Frontal cortex (tissue), 4 donors: ENCODE results near the gene TMEM185B. TPM values are rescaled to one million over a fixed set of nuclear protein-coding genes. Genes with fewer than 3 reads are reported as not detected.

Source experiments
- DNase-seq, 2 donors: peaks; one replicate each; pipeline ENCODE4 v3.0.0; 2012; ENCODE audit warnings: low spot score in 2 of 2
- FAIRE-seq: peaks from 2 replicates; lab custom pipeline; 2012; peaks lifted over from hg19 to GRCh38; lab: Jason Lieb, UNC
- total RNA-seq: library from RNA; depleted of rRNA; stranded (reverse); fragments of >200 nt; gene quantifications from one replicate; pipeline ENCODE4 v1.2.3, GENCODE V29; 2014
- donor health status: control.
- donor health status: control.
- donor health status: control.

The TMEM185B gene
- total RNA-seq, 1 donor from 2014 or later = 15.1 TPM

DNA sequence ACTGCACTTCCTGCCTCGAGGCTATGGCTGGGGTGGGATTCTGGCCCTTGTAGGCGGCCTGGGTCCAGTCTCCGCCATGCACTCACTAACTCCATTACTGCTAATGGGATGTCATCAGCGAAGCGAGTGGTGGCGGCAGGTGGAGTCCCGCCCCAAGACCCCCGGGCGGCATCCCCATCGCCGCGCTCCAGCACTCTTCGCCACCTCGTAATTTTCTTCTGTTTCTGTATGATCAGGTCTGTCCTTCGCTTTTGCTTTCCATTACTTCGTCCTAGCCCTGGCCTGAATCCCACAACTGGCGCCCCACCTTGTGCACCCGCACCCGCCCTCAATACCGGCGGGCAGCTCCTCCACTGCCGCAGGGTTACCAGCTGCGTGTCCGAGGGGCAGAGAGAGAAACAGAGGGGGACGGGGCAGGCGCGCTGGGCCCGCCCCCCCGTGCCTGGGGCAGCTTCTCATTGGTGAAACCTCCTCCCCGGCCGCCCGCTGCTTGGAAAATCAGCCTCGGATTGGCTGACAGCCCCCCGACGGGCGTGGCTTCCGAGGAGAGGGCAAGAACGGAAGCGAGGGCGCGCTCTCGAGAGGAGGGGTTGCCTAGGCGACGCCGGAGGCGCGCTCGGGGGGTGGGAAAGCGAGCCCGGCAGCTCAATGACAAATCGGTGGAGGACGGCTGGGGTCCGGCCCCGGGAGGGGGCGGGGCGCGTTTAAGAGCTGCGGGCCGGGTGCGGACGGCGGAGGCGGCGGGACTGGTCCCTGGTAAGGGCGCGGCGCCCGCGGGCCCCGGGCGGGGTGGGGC, 29.2 kb upstream of the TMEM185B start, which contains the start of gene RALB:
TSS of gene RALB (plus strand) at position 628 of the 796 bp plus-strand sequence. CDS start 25,813 bp downstream, outside the sequence.
- DNase-seq = peak; percentile 99
- FAIRE-seq = no peak

DNA sequence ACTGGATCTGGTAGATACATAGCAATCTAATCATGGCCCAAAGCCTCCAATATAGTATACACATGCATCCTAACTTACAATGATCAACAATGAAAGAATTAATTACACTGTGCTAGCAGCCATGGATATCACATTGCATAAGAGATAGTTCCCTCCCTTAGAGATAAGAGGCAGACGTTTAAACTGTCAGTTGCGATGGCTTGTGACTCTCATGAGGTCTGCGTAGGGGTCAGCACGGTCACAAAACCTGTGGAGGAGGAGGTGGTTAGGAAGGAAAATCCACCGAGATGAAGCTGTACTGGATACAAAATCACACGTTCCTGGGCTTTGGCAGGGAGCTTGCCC, 28.7 kb upstream of the TMEM185B start:
- no peak for DNase-seq
- no peak for FAIRE-seq

DNA sequence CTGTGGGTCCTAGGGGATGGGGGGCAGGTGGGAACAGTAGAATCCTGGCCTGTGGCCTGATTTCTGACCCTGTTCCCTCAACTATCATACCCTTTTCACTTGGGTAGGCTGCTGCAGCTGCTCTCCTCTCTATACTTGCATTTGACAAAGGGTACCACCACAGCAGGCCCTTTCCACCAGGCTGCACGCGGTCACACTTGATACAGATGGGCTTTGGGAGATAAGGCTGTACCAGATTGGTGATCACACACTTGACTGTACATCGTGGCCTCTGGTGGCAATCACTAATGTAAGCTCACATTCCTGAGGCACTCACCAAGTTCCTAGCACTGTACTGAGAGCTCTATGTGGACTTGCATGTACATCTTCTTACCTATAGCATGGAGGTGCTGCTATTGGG, 27.9 kb upstream of the TMEM185B start:
- FAIRE-seq (no peak), DNase-seq (no peak)

DNA sequence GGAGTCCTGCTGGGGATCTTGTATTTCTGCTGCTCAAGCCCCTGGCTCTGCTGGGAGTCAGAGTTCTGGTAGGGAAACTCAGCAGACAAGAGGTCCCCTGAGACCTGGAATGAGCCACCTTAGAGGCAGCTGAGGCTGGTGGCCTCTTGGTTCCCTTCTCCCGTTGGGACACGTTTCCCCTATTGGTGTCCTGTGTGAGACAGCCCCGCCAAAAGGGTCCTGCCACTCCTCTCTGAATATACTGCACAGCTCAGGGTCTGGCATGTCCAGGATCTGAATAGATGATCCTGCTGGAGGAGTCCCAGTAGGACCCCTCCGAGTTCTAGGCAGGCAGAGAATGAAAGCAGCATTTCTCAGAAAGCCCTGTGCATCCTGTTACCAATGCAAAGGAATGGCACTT, 27.4 kb upstream of the TMEM185B start:
- FAIRE-seq = no peak
- DNase-seq = no peak

DNA sequence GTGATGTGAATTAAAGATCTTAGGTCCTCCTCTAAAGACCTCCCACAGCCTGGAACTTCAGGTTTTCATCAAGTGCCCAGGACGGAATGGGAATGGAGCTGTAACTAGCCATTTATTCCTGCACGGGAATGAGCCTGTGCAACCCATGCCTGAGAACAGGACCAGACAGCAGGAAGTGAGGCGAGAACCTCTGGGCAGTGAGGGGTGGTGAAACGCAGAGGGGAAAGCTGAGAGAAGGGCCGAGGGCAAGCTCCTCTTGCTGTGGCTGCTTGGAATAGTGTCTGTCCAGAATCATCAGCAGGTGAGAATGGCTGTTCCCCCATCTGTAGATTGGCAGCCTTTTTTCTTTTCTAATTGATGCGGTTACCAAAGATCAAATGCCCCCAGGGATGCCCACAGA, 24.7 kb upstream of the TMEM185B start:
- FAIRE-seq = no peak

DNA sequence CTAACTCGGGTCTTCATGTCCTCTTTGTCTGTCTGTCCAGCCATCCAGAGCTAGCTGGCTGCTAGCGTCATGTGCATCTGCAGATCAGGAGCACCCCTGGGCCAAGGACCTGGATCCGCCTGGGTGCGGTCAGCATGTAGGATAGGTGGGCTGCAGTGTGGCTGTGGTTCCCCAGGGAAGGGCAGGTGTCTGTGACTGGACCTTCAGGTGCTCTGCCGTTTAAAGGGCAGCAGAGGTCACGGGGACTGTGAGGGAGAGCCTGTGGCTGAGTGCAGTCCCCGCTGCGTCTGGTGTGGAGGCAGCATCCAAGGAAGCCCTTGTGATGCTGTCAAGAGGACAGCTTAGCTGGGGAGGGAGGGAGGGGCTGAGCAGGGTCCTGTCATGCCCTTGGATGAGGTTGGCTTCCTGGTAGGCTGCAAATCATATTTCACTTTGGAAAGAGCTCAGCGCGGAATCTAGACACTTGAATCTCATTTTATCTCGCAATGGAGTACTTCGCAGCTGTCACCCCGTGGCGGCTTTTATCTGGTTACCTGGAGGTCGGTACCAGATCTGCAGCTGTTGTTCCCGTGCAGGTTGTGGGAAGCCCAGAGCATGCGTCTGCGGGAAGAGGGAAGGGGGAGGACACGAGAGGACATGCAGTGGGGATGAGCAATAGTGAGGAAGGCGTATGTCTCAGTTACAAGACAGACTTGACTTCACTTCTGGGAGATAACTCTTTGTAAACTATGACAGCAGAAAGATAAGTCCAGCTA, 23.5 kb upstream of the TMEM185B start:
- no peak for DNase-seq
- FAIRE-seq = no peak

More for the DNA sequence above, 24.7 kb upstream of the TMEM185B start:
- DNase-seq = no peak

DNA sequence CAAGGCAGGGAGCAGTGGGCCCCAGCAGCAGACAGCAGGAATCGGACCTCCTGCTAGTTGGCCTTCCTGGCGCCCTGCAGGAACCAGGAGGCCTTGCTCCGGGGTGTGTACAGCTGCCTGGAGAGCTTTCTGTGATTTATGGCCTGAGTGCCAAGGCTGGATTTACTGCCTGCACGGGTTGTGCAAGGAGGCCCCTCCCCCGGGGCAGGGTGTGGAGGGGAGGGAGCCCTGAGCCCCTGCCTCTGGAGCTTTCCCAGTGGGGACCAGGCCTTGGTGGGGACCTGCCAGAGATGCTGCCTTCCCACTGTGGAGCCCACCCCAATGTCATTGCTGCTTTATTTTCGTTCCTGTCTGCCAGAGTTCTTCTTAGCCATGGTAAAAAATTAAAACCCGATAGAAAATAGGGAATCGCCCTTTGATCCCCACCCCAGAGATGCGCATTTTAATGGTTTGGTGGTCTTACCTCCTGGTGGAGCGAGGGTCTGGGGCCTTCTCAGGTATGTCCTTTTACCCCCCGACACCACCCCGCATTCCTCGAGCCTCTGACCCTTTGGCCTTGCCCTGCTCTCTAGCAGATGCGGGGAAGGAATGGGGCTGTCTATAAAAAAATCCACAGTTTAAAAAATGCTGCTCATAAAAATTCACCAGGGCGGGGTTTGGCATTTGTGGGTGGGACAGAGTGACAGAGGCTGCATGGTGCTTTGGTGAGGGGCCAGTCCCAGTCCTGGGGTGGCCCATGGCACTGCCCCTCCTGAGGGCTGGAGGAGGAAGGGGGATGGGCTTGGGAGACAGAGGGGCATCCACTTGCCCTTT, 22.5 kb upstream of the TMEM185B start:
- DNase-seq = no peak
- FAIRE-seq = no peak

DNA sequence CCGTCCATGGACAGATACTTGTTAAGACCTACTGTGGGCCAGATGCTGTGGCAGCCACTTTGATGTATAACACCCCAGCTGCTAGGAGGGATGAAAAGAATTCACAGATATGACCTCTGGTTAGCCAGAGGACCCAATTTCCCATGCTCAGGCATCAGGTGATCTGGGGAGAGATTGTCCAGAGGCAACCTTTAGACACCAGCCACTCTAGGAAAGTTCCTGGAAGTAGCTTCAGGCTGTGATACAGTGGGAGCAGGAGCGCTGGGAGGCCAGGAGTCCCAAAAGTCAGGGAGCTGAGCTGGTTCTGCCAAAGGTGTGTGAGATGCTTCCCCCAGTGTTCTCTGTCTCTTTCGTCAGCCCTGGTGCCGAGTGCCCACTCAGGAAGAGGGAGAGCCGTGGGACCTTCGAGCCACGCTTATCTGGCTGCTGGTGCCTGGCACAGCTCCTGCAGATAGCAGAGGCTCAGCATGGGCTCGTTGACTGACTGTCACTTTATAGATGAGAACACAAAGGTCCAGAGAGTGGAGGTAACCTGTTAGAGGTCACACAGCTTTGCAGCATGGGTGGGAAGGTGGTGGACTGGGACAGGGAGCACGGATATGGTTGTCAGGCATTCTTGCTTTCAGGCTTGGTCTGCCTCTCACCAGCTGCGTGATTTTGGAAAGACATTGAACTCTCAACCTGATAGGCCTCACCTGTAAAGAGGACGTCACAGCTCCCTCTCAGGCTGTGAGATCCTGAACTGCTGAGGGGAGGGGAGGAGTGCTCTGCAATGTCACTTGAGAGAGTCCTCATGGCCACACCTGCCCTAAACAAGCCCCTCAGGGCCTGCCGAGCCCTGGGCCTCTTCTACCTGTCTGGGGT, 21.7 kb upstream of the TMEM185B start:
- DNase-seq = no peak
- no peak for FAIRE-seq

DNA sequence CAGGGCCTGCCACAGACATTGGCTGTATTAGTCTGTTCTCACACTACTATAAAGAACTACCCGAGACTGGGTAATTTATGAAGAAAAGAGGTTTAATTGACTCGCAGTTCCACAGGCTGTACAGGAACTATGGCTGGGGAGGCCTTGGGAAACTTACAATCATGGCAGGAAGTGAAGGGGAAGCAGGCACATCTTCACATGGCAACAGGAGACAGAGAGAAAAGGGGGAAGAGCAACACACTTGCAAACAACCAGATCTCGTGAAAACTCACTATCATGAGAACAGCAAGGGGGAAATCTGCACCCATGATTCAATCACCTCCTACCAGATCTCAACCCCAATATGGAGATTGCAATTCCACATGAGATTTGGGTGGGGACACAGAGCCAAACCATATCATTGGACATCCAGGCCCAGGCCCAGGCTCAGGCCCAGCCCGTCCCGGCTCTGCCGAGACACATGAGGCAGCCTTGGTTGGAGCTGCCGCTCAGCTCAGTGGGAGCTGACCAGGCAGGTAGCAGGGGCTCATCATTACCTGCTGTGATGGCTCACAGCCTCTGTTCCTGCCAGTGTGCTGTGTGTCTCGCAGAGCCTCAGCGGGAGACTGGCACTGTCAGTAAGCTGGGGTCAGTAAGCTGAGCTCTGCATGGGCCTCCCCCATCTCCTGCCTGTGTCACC, 20.8 kb upstream of the TMEM185B start:
- FAIRE-seq = no peak
- DNase-seq = no peak

DNA sequence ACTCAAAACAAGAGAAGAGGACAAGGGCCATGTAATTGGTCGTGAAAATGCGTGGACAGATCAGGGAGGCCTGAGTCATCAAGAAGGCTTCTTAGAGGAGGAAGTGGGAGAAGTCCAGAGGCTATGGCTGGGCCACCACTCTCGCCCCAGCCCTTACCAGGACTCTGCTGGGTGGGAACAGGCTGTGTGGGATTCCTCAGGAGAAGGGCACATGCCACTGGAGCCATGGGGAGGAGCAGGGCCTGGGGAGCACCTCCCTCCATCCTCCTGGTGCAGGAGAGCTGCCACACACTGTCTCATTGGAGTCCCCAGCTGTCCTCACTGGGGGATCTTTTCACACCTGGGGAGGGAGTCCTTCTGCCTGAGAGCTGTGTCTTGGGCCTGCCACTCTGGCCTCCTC, 20.0 kb upstream of the TMEM185B start:
- DNase-seq (no peak), FAIRE-seq (no peak)

DNA sequence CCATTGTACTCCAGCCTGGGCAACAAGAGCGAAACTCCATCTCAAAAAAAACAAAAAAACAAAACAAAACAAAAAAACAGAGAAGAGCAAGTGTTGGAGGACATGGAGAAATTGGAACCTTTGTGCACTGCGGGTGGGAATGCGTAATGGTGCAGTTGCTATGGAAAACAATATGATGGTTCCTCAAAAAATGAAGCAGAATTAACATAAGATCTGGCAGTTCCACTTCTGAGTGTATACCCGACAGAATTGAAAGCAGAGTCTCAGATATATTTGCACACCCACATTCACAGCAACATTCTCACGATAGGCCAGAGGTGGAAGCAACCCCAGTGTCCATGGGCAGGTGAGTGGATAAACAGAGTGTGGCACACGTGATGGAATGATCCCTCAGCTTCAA, 18.5 kb upstream of the TMEM185B start:
- no peak for DNase-seq
- no peak for FAIRE-seq

DNA sequence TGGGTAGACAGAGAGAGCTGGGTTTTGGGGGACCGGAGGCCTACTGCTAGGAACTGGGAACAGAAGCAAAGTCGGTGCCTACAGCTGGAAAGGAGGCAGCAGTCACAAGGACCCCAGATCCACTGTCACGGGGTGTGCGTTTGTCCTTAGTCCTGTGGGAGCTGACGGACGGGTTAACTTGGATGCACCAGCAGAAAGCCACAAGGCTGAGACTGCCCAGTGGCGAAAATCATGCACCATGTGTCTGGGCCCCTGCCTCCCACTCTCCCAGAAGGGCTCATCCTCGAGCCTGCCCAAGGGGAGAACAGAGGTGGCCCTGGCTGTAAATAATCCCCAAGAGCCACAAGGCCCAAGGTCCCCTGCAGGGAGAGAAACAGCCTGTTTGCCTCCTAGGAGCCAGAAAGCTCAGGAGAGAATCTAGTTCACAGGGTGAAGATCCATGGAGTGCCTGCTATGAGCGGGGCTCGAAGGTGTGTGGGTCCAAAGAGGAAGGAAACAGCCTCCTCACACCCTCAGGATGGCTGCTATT, 17.8 kb upstream of the TMEM185B start:
- no peak for FAIRE-seq

DNA sequence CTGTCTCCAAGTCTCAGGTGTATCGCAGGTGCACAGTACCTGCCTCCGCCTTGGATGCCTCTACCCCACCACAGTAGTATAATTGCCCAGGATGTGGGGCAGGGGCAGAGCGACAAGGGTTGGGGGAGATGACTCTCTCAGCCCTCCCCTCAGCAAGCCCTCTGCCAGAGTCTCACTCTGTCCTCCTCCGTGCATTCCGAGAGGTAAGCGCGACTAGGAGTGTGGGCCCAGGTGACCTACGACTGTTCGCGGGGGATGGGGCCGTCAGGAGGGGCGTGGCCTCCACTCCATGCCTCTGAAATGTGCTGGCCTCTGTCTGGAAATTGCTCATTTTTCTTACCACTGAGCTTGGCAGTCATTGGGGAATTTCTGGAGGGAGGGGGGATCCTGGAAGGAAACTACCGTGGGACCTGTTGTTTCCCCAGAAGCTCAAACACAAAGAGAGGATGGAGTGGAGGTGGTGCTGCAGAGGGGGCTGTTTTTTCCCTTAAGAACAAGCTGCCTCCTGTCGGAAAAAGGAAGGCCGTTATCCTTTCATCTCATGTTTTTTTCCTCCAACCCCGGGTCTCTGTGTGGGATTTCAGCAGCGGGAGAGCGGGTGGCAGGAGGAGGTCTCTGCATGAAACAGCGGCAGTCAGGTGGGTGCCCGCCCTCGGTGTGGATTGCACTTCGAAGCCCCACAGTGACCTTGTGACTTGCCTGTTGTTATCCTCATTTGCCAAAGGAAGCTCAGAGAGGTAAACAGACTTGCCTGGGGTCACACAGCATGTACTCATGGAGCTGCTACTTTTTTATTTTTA, 16.5 kb upstream of the TMEM185B start:
- no peak for FAIRE-seq
- no peak for DNase-seq

More for the DNA sequence above, 17.8 kb upstream of the TMEM185B start:
- DNase-seq = no peak

DNA sequence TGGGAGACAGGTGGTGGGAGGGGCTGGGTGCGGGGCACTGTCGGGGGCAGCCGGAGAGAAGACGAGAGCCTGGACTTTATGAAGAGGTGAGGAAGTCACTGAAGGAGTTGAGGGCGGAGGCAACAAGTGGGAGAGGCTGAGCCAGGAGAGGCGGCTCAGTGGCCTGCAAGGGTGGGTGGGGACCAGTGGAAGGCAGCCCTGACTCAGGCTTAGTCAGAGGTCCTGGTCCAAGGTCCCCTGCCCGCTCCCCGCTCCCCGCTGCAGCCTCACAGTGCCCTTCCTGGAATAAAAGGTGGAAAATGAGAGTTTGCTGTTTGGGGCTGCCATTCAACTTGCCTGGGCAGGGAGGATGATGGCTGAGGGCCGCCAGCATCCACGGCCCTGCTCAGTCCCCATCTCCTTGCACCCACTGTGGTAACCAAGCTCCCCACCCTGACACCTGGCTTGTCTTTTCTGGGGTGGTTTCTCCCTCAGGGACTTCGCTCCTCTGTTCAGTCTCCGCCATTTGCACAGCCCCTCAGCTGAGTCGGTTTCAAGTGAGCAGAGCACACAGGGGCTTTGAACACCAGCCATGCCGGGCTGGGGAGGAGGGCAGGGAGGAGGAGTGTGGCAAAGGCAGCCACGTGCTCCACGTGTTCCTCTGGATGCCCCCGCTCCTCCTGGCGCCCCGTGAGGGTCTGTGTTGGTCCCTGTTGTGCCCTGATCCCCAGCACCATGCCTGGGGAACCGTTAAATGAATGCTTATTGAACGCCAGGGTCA, 15.7 kb upstream of the TMEM185B start:
- FAIRE-seq = no peak
- no peak for DNase-seq

DNA sequence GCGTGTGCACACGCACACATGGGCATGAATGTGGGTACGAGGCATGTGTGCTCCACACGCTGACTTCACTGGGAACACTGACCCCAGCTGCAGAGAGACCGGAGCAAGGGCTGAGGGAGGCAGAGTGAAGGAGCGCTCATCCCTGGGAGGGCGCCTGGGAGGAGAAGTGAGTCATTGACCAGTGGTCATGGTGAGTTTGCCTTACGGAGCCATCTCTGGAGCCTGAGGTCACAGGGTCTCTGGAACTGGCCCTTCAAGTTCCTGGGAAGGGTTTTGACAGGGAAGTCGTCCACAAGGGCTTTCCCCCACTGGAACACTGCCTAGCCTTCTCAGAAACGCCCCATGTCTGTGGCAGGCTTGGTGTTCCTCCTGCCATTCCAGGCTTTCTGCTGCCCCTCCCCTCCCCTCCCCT, 14.3 kb upstream of the TMEM185B start:
- DNase-seq (no peak), FAIRE-seq (no peak)

DNA sequence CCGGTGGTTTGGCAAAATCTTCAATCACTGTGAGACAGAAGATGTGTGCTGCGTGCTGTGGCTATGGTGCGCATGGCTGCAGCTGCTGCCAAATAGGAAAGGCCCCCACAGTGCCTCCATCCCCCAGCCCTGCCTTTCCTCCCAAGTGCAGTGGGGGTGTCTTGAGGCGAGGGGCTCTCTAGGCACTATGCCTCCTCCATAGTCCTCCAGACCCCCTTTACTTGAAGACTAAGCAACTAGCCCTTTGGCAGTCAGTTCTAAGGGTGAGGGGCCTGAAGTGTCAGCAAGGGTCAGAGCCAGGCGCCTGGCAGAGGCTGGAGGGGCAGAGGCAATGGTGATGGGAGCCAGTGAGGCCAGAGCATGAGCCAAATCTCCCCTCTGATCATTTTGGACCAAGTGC, 13.6 kb upstream of the TMEM185B start:
- DNase-seq = no peak
- no peak for FAIRE-seq

DNA sequence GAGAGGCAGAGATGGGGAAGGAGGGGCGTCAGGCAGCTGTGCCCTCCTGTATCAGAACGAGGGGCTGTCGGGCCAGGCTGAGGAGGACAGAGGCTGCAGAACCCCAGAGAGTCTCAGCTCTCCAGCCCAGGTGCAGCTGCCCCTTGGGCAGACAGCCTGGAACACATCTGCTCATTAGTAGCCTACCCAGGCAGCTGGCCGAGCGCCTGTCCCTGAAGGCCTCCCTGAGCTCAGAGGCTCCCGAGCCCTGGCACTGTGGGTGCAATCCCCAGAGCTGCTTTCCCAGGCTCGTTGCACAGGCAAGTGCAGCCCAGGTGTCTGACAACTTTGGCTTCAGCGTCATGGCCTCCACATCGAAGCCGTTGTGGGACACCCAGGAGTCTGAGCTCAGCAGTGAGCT, 13.1 kb upstream of the TMEM185B start:
- FAIRE-seq (no peak), DNase-seq (no peak)
